Lower leg skin (tissue), 3 donors: ENCODE measurements around the gene PFKFB2.

ENCODE experiments used
- POLR2A ChIP-seq, 2 donors: fragments of 450-650 bp; IDR thresholded peaks; one replicate each; pipeline ENCODE4 v1.6.1; 2016 to 2017; ENCODE audit warnings: antibody characterized with exemption in 2 of 2, mild to moderate bottlenecking in 1 of 2, moderate library complexity in 1 of 2
- TF ChIP-seq, protein P1 (sequence below), 3 donors: fragments of 450-650 bp; IDR thresholded peaks; one replicate each; pipeline ENCODE4 v1.5.1; 2016; ENCODE audit warnings: antibody characterized with exemption in 3 of 3, mild to moderate bottlenecking in 3 of 3, moderate library complexity in 2 of 3

DNA sequence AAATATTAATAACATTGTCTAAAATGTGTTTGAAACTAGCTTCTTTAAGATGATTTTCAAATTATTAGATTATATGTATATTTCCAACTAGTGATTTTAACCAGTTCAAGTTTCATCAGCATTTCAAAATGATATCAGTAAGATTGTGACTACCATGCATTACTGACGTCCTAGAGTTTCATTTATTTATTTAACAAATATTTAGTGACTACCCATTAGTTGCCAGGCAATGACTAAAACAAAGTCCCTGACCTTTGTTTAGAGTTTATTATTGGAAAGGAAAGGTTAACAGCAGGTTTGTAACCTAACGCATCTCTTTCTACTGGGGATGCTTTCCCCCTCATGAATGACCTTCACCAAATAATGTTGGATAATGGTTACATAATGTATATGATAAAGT lies 28.0 kb downstream of the PFKFB2 start:
- TF ChIP-seq, protein P1, sequence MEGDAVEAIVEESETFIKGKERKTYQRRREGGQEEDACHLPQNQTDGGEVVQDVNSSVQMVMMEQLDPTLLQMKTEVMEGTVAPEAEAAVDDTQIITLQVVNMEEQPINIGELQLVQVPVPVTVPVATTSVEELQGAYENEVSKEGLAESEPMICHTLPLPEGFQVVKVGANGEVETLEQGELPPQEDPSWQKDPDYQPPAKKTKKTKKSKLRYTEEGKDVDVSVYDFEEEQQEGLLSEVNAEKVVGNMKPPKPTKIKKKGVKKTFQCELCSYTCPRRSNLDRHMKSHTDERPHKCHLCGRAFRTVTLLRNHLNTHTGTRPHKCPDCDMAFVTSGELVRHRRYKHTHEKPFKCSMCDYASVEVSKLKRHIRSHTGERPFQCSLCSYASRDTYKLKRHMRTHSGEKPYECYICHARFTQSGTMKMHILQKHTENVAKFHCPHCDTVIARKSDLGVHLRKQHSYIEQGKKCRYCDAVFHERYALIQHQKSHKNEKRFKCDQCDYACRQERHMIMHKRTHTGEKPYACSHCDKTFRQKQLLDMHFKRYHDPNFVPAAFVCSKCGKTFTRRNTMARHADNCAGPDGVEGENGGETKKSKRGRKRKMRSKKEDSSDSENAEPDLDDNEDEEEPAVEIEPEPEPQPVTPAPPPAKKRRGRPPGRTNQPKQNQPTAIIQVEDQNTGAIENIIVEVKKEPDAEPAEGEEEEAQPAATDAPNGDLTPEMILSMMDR (IDR thresholded peaks at IDR 0.05) = no peak
- no peak for TF ChIP-seq POLR2A (IDR thresholded peaks at IDR 0.05)
